Mammary epithelial cell (primary cell): ENCODE results near the gene LMTK2.

Experiments
- CTCF ChIP-seq, 2 donors: IDR thresholded peaks in 1 of 2; conservative IDR thresholded peaks in 1 of 2; 2 replicates each; pipeline ENCODE4 v1.5.1; 2011 to 2012; ENCODE audit warnings: inconsistent platforms in 2 of 2, low read length in 2 of 2, mild to moderate bottlenecking in 2 of 2, control low read depth in 1 of 2, low read depth in 1 of 2; ENCODE audit not compliant: insufficient read depth in 1 of 2; ENCODE audit errors: extremely low read depth in 1 of 2
- EZH2 ChIP-seq: IDR thresholded peaks from 2 replicates; pipeline ENCODE4 v1.6.1; 2012; ENCODE audit warnings: low read length, inconsistent platforms, borderline replicate concordance

GRCh38 chr7:98187138-98187502 is 80.5 kb downstream of the LMTK2 start:
- TF ChIP-seq CTCF (conservative IDR thresholded peaks at IDR 0.05 in 1 of 2, IDR thresholded peaks at IDR 0.05 in 1 of 2; ENCODE audit: extremely low read depth in 1 of 2, insufficient read depth in 1 of 2, low read depth in 1 of 2, low read length in 2 of 2) (no peak), EZH2 (no peak)
